H4 (cell line): Measurements from ENCODE around the gene C2orf49. TPM values are rescaled to one million over a fixed set of nuclear protein-coding genes. Genes with fewer than 3 reads are reported as not detected.
"Not testable (repeated sequence)": the region's sequence is repeated elsewhere in the genome, so short reads cannot be mapped to it uniquely, and the experiment has no call there.

Source experiments
- DNase-seq: peaks from one replicate; pipeline ENCODE4 v3.0.0-alpha.2; 2015; ENCODE audit warnings: low spot score
- total RNA-seq: library from RNA; depleted of rRNA; stranded (reverse); fragments of >200 nt; shearing (Covaris generic); gene quantifications from 2 replicates; pipeline ENCODE4 v1.2.3, GENCODE V29; 2014

The C2orf49 gene
- total RNA-seq, 1 experiment from 2014 or later = 18.1 TPM

DNA sequence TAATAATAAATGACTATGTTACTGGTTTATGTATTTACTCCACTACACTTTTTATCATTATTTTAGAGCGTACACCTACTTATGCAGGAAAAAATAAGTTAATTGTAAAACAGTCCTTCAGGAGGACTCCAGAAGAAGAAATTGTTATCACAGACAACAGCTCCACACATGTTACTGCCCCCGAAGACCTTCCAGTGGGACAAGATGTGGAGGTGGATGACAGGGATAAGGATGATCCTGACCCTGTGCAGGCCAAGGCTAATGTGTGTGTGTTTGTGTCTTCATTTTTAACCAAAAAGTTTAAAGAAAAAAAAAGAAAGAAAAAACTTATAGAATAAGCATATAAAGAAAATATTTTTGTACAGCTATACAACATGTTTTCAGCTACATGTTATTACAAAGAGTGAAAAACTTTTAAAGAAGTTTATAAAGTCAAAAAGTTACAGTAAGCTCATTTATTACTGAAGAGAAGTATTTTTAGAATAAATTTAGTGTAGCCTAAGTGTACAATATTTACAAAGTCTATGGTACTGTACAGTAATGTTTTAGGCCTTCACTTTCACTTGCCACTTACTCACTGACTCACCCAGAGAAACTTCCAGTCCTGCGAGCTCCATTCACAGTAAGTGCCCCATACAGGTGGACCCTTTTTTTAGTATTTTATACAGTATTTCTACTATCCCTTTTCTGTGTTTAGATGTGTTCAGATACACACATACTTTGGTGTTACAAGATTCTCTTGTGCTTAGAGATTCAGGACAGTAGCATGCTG is 15.3 kb upstream of the C2orf49 start:
- no peak for DNase-seq

DNA sequence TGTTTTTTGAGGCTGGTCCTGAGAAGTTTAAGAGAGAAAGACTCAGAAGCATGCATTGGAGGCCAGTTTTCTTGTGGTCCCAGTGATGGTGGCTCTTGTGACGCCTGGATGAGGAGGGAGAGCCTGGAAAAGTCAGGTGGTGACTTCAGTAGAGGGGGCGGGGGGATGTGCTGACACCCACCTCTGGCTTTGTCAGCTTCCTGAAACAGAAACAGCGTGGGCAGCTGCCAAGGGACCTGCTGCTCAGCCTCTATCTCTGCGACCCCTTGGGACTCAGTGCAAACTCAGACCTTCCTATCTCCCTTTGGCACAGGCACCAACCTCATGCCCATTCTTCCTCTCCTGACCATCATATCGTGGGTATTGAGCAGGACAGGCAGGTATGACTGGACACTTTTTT is 14.2 kb upstream of the C2orf49 start:
- no peak for DNase-seq

DNA sequence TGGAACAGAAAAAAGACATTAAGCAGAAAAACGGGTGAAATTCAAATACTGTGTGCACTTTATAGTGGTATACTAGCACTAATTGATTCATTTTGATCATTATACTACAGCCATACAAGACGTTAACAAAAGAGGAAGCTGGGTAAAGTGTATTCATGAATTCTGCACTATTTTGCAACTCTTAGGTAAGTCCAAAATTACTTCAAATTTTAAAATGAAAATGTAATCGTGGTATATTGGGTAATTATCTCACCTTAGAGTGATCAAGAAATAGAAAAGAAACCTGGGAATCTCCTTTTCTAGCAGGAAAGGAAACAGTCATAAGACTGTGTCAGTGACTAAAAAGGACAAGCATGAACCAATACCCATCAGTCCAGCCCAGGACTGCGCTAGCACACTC is 13.2 kb upstream of the C2orf49 start:
- DNase-seq = no peak

DNA sequence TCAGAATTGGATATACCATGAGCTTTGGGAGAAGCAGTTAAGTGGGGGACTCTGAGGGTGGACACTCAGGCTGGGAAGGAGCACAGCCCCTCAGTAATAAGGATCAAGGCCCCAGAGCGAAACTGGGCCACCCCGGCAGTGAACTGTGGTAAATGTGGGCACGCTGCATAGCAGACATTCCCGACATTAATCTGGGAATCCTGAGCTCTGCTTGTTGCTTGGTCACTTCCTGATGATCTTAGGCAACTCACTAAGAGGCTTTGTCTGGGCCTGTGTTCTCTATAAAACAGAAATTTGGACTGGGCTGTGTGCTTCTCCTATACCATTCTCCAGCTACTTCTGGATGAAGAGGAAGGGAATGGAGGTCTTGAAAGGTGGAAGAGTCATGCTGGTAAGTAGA is 12.6 kb upstream of the C2orf49 start:
- peak; percentile 80 for DNase-seq

DNA sequence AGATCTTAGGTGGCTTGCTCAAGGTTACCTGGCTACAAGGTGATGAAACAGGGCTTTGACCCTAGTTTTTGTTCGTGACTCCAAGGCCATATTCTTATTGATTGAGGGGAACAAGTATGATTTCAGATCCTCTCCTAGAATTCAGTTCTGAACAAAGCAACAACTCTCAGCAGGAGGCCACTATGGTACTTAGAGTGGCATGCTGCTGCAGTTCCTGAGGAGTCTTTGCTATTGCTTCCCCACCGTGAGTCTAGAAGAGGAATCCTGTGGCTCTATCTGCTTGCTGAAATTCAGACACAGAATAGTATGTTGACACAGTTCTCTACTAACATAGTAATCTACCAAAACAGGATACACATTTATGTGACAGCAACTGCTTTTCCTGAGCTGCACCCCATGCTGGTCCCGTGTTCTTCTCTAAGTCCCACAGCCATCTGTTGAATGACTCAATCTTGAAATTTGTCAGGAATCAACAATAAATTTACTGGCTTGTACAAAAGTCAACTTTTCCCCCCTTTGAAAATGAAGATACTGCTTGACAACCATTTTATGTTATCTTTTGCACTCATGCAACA is 11.9 kb upstream of the C2orf49 start:
- DNase-seq = no peak

DNA sequence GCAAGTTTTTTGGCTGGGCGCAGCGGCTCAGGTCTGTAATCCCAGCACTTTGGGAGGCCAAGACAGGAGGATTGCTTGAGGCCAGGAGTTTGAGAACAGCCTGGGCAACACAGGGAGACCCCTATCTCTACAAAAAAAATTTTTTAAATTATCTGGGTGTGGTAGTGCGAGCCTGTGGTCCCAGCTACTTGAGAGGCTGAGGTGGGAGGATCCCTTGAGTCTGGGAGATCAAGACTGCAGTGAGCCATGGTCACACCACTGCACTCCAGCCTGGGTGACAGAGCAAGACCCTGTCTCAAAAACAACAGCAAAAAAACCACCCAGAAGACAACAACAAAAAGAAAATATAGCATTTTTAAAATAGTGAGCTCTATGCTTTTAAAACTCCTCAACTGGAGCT is 10.1 kb upstream of the C2orf49 start:
- not testable (repeated sequence) for DNase-seq

DNA sequence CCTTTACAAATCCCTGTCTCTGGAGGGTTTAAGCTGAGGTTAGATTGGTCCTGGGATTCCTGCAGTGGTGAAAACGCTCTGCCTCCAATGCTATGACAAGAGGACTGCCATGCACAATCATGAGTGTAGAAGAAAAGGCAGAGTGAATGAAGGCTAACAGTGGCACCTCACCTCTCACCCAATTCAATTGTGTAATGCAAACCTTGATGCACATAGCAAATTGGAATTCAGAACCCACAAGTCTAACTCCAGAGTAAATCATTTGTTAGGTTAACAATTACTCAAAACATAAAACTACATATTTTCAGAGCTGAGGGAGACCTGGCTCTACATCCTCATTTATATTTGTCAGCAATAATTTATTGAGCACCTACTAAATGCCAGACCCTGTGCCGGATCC is 9.7 kb upstream of the C2orf49 start:
- DNase-seq = no peak

DNA sequence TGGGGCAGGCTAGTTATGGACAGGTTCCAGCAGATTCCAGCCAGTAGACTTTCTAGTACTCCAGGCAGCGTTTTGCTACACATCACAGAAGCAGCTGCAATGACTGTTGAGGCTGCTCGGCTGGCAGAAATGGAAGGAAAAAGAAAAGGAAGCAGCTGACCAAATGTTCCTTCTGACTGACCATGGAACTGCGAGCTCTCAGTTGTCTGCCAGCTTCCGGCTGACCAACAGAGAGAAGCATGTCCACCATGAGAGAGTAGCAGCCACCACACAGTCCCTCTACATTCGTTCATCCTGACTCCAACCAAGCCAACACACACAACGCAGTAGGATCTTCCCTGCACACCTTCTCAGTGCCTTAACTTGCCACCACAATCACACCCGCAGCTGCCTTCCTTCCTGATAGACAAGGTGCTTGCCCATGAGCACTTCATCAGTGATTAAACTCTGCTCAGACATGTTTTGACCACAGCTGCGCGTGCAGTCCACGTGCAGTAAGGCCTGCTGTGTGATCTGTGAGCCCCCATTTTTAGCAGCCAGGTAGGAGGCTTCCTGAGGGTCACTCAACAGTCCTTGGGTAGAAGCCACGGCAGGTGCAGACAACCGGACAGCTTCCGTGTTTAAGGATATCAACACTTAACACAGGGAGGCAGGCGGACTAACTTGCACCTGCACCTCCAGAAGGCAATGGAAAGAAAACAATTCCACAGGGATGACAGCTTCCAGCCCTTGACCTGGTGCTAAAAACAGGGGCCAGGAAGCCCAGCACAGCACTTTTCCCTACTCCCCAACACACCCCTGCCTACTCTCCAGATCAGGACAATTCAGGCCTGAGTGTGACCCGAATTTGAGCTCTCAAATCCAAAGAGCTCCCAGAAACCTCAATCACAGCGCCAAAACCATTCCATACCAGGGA is 8.8 kb upstream of the C2orf49 start:
- DNase-seq = no peak

DNA sequence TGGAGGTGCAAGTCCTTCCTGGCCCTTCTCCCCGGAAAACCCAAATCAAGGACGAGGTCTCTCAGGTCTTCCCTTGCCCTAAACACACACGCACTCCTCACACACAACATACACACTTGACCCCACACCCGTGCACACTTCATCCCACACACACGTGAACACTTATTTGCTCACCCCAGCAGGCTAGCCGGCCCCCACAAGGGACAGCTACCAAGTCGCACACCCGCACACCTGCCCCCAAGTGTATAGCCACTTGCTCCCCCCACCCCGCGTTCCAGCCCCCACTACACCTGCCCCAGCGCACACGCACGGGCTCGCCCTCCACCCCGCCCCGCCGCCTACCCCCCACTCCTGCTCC is 8.2 kb upstream of the C2orf49 start:
- DNase-seq = no peak

DNA sequence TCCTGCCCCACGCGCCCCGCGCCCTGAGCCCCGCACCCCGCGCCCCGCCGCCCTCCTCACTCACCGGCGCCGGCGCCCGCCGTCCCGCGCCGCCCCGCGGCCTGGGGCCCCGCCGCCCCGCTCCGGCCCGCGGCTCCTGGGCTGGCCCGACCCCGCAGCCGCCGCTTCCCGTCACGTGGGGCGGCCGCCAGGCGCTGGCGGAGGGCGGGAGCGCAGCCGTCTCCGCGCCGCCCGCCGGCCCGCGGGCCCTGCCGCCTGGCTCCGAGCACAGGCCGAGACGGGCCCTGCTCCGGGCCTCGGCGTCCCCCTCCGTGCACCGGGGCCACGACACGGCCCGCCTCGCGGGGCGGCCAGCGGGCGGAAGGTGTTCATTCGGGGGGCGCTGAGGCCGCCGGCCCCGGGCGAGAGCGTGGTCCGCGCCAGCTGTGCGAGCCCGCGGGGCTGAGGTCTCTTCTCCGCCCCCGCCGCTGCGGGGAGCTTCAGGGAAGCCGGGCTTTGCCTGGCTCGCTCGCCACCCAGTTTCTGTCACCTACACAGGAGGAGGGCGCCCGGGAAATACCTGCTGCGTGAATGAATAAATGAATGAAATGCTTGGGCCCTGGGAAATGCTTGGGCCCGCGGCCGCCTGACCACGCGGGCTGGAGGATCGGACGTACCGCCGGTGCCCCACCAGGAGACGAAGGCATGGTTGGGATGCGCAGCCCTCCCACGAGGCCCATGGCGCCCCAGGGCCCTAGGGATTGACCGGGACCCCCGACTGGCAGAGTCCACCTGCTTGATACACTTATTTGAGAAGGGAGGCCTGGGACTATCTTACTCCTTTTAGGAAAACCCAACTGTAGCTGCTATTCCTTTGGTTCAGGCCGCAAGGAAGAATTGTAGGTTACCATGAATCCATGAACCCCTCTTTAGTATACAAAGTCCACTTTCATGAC is 7.5 kb upstream of the C2orf49 start, which contains the start of gene TGFBRAP1:
TSS of gene TGFBRAP1 (minus strand) at position 175 of the 935 bp plus-strand sequence. CDS start 21,434 bp downstream, outside the sequence.
- no peak for DNase-seq

DNA sequence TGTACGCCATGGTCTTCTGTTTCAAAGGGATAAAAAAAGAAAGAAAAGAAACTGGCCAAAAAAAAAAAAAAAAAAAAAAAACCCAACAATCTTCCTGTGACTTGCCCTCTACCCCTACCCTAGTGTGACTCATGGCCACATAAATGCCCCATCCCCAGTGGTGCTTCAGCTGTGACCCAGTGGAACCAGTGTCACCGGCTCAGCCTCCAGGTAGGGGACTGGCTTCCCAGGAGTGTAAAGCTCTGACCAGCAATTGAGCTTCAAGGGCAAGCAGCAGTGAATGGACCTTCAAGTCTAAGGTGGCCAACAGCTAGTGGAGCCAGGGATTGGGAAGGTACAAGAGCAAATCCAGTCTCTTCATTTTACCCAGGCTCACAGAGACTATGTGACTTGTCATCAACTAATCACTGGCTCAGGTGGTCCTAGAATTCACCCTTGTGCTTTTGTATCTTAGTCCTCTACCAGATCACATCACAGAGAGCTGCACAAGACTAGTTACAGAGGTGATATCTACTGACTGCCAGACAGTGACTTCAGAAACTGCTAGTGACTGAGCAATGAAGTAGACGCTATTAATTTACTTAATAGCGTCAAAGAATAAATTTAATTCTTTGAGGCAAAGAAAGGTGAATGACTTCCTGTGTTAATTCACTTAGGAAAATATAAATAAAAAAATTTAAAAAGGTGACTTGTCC is 6.5 kb upstream of the C2orf49 start:
- DNase-seq = no peak

DNA sequence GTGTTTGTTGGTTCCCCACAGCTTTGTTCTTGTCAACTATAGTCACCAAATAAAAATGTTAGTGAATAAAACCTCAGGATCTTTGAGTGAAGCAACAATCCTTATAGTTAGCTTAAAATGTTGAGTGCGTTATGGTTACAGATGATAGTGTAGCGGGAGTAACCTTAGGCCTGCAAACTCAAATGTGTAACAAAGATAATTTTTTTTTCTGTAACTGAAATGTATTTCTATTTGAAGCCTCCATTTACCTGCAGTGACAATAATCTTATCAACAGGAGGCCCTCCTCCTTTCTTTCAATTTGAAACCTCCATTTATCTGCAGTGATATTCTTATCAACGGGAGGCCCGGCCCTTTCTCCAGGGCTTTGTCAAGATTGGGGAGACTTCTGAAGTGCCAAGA is 3.1 kb upstream of the C2orf49 start:
- DNase-seq = no peak

DNA sequence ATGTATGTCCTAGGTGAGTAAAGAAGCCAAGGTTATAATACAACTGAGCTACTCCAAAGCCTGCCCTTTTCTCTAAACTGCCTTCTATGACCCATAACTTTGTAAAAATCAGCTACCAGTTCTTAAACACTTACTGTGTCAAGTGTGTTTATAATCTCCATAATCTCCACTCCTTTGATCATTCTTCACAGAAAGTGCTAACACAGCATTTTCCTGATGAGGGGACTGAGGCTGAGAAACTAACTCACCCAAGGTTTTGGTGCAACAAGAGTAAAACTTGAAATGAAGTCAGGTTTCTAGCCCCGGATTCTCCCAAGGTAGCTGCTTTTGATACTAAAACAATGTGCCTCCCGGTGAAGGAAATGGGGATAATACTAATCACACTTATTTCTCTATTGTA is 1.9 kb upstream of the C2orf49 start:
- no peak for DNase-seq

DNA sequence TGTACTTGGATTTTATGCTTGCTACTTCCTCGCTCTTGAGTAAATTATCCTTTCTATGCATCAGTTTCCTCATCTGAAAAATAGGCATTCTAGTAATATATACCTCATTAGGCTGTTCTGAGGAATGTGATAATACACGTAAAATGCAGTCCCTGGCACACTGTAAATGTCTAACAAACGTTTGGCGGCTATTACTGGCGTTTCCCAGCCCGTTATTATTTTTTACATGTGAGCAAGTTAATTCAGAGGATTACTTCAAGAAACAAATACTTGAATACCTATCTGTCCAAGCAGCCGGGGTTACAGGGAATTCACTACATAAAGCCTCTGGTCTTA is 586 bp upstream of the C2orf49 start:
- DNase-seq = no peak

DNA sequence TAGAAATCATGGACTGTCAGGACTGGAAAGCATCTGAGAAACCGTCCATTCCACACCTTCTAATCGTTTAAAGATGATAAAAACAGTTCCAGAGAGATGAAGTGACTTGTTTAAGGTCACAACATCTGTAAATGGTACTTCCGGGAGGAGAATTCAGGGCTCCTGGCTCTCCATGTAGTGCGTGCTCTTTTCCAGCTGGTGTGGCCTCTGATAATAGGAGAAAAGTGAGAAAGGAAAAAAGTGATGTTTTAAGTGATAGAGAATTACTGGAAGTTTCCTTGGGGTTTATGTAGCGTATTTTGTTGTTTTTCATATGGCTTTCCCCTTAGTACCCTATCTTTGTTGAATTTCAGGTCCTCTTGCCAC is 663 bp downstream of the C2orf49 start:
- DNase-seq = no peak

DNA sequence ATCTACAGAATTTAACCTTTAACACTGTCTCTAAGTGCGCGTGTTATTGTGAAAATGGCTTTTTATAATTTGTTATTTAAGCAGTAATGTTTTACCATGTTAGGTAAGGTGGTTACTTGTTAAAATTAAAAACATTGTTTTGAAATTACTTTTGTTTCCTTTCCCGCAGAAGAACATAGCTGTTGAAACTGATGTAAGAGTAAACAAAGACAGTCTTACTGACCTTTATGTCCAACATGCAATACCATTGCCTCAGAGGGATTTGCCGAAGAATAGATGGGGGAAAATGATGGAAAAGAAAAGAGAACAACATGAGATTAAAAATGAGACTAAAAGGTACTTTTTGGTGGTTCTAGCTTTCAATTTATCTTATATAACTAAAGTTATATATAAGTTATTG is 2.1 kb downstream of the C2orf49 start:
- DNase-seq = no peak

DNA sequence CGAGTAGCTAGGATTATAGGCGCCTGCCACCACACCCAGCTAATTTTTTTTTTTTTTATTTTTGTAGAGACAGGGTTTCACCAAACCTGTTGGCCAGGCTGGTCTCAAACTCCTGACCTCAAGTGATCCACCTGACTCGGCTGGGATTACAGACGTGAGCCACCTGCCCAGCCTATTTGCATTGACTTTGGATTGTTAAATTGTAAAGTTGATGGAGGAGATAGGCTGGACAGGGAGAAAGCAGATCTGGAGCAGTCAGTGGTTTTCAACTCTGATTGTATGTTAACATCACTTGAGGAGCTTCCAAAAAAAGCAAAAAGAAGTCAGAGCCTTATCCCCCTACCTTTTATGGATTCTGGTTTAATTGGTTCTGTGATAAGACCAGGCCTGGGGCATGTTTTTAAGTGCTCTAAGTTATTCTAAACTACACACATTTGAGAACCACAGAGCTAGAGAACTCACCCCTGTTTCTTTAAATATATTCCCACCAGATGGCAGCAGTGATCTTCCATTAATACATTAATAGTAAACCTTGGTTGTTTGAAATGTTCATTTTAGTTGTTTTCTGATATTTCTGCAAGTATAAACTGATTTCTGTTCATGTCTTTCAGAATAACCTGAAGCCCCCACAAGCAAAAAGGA is 7.5 kb downstream of the C2orf49 start:
- peak; percentile 43 for DNase-seq

DNA sequence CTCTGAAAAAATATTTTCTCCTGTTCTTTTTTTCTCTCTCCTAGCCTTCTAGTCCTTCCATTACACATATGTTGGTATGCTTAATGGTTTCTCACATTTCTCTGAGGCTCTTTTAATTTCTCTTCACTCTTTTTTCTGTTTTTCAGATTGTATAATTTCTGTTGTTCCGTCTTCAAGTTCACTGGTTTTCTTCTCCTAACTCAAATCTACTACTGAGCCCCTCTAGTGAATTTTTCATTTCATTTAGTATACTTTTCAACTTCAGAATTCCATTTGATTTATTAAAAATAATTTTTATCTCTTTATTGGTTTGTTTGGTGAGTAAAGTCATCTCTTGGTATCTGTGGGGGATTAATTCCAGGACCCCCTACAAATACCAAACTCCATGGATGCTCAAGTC is 19.8 kb downstream of the C2orf49 start:
- DNase-seq = no peak

DNA sequence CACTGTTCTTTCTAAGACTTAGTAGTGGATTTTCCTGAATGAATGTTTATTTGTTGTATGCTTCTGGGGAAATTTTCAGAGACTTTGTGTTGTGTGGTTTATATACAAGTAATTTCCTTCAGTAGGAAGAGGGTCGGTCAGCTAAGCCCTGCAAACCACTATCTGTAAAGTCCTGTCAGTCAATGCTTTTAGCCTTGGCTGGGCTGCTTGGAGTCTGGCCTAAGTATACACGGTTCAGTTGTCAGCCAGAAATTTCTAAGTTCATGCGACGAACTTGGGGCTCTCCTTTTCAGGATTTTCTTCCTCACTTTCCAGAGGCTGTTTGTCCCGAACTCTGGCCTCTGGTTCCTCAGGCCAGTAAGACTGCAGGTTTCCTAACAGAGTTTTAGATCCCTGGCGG is 21.3 kb downstream of the C2orf49 start:
- no peak for DNase-seq

DNA sequence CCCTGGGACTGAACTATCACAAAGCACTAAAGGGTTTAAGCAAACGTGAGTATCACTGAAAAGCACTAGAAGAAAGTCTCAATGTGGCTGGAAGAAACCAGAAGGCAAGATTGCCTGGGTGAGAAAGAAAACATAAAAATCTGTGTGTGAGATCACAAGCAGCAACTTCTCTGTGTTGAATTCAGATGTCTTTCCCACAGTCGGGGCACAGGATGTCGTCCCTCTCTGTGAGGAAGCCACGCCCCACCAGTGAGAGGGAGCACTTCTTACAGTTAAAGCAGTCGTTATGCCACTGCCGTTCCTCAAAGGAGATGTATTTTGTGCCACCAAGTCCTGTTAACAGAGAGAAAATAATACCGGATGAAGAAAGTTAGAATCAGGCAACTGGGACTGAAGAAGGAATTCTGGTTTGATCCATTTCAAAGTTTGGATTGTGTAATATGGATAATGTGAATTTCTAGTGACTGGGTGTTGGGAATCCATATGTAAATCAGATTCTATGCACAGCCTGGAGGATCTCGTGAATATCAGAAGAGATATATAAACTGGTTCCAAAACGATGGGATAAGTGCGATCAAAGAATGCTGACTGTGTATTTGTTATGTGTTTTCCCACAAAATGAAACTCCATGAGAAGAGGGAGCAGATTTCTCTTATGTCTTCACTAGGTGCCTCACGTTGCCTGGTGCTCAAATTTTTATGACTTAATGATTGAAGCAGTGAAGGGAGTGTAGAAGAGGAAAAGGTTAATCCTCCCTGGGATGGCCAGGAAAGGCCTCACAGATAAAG is 24.0 kb downstream of the C2orf49 start:
- no peak for DNase-seq
